ENCODE results near the gene NALCN.
"Not testable (repeated sequence)": the region's sequence is repeated elsewhere in the genome, so short reads cannot be mapped to it uniquely, and the experiment has no call there.

Gene NALCN

DNA sequence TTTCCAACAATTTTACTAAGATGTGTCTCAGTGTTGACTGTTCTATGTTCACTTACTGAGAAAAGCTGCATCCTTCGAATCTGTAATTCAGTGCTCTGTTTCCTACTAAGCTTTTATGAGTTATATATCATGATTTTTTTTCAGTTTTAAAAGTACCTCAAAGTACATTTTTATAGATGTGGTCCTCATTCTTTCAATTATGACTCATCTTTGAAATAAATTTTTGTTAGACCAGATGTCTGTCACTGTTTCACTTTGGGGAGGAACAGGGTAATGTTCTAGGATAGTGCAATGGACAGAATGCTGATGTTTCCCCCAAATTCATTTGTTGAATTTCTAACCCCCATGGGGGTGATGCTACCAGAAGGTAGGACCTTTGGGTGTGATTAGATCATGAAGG is 74.8 kb downstream of the NALCN start:
- no peak for DNase-seq (ENCODE audit: low read depth in 2 of 2)

DNA sequence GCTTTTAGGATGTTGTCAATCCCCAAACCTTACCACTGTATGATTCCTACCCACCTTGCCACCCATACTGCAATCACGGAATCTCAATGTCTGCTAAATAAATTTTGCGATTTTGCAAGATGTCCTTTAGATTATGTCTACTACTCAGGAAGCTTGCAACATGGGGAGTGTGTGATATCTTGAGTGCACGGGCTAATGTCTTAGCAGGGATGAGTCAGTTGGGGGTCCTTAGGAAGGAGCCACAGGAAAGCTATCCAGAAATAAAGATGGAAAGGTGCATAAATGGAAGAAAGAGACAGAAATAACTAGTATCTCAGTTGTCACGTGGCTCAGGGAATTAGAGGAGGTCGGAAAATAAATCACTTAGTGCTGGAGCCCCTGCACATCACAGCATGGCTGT is 77.1 kb downstream of the NALCN start:
- no peak for DNase-seq (ENCODE audit: low read depth in 2 of 2)

DNA sequence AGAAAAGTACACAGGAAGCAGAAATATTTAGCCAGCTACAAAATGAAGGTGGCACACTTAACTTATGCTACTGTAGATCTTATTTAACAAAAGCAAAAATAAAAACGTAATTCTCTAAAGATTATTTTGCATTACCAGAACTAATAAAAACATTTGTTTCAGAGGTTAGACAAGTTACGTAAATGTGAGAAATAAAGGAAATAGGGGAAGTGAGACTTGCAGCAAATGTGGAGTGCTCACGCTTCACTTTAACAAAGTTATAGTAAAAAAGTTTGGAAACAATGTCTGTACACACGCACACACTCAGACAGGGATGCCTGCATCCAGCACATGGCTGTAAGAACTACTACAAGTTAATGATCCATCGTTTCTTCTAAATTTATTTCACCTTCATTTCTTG is 83.7 kb downstream of the NALCN start:
- DNase-seq (ENCODE audit: low read depth in 2 of 2) = no peak

DNA sequence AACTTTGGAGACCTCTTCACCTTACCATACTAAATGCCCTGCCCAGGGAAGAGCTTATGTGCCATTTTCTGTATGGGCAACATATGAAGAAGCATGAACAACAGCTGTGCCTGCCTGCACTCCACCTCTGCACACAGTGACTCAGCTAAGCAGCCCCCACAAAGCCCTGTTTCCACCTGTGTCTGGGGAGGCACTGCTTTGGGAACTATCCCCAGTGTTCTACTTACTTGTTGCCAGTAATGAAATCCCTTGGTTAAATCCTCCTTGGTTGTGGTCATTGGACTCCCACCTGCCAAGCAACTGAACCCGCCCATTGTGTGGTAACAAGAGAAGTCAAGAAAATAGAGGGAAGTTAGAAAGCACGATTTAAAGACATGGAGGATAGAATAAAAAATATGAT is 84.6 kb downstream of the NALCN start:
- DNase-seq (ENCODE audit: low read depth in 2 of 2) = no peak

DNA sequence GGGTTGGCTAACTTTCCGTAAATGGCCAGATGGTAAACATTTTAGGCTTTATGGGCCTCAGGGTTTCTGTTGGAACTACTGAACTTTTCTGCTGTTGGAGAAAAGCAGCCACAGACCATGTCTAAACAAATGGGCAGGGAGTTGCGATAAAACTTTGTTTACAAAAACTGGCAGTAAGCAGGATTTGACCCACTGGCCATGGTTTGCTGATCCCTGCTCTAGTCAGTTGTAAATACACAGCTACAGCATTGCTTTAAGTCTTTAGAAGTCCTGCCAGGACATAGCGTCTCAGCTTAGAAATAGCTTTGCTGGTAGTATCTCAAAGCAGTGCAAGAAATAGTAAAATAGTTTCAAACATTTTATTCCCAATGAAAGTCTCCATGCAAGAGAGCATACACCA is 88.4 kb downstream of the NALCN start:
- DNase-seq (ENCODE audit: low read depth in 2 of 2) = no peak

DNA sequence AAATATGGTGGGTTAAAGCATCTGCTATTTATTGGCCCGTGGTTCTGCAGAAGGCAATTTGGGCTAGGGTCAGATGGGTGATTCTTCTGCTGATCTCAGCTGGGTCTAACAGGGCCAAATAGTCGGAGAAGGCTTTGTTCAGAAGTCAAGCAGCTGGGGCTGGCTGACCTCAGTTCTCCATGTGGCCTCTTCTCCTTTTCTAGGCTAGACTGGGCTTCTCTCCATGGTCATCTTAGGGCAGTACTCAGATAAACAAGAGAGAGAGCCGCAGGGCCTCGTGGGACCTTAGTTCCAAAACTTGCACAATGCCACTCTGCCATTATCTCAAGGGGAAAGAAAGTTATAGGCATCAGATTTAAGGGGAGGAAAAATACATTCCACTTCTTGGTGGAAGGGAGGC is 89.6 kb downstream of the NALCN start:
- DNase-seq (ENCODE audit: low read depth in 2 of 2) = no peak

DNA sequence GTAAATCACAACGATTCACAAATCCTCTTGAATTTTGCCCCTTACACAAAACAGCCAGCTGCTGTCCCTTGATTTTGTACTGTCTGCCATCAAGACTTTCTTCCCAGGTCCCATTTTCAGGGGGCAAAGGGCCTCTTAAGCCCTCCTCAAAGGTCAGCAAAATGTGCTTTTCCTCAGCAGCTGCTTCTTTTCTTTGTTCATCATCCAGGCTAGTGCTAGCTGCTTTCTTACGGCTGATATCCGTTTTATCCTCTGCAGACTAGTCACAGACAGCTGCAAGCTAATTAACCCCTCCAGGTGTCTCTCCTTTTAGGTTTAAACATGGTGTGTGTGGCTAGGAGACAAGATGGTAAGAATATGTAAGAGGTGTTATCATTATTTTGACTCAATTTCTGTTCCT is 90.9 kb downstream of the NALCN start:
- DNase-seq (ENCODE audit: low read depth in 2 of 2) = no peak

DNA sequence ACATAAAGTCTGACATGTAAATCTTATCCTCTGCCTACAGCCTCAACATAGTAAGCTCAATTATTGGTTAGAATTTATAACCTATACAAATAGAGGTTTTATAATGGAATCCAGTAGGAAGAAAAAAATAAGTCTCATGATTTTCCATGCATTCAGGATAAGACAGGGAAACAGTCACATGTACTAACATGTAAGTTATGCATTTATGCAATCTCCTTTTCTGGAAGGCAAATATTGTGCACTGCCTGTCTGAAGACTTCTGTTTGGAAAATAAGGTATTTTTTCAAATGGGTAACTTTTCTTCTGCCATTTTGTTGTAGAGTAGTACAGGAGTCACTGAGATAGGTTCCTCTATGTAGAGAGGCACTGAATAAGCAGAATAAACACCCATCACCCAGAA is 92.7 kb downstream of the NALCN start:
- DNase-seq (ENCODE audit: low read depth in 2 of 2) = no peak

DNA sequence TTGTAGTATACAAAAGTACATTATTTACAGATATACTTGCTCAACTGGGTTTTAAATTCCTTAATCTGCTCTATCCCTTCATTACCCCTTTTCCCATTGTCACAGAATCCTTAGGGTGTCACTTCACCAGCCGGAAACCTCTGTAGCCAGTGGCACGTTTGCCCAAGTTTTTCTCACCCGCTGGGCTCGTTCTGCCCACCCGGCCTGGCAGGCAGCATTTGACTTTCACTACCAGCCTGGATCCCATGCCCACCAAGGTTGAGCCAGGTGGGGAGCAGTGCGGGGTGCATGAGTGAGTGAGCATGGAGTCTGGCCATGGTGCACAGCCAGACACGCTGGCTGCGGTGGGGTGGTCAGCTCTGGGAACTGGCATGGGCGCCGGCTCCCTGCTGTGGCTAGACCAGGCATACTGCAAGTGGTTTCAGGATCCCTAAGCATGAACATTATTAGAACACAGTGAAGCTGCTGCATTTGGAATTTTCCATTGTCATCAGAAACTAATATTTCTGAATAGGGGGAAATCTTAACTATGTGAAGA is 98.3 kb downstream of the NALCN start:
- DNase-seq (ENCODE audit: low read depth in 2 of 2) = no peak

DNA sequence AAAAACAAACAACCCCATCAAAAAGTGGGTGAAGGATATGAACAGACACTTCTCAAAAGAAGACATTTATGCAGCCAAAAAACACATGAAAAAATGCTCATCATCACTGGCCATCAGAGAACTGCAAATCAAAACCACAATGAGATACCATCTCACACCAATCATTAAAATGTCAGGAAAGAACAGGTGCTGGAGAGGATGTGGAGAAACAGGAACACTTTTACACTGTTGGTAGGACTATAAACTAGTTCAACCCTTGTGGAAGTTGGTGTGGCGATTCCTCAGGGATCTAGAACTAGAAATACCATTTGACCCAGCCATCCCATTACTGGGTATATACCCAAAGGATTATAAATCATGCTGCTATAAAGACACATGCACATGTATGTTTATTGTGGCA is 102.8 kb downstream of the NALCN start:
- DNase-seq (ENCODE audit: low read depth in 2 of 2) = not testable (repeated sequence)

DNA sequence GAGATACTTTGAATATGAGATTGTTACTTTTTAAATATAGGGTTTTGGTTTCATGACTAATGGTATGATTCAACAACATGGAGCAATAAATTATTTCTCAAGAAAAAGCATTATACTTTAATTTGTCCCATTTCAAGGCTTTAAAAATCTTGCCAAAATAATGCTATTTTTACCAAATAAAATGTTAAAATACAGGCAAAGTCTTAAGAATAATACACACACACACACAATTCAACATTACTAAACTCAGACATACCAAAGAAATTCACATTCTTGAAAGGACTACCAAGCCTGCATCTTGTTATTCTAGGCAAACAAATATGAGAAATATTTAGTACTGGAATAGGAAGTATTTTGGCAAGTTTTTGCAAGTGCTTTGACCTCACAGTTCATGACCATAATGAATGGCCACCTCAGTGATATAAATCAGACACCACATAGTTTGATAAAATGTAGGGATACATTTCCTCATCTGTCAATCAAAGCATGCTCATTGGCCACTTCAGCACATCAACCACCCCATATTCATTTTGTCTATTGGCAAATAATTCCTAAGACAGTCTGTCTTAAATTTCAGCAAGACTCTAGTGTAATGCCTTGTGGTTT is 107.2 kb downstream of the NALCN start:
- DNase-seq (ENCODE audit: low read depth in 2 of 2) = no peak

DNA sequence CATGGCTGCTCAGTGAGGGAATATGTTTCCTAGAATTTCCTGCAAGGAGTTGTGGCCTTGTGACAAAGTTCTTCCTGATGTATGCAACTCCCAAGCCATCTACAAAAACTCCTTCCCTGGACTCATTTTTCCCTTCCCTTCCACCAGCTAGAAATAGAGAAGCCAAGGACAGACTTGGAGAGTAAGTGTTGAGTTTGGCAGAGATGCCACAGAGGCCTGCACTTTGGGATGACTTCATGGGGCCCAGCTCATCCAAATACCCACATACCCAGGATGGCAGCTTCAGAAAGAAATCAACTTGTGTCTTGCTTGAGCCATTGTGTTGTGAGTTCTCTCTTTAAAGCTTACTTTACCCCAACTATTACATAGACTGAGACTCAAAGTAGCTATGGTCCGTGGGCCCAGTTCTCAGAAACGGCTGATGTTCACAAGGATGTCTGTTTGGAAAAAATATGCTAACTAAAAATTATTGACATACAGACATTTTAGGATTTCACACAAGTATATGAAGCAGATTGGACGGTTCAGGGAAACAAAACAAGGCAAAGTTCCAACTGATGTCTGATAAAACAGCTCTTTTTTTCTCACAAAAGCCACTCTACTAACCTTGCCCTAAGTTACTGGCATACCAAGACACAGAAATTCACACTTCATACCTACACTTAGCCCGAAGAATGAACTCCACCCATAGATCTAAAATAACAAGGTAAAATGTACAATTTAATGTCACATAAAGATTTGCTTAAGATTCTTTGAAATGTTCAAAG is 107.9 kb downstream of the NALCN start:
- DNase-seq (ENCODE audit: low read depth in 2 of 2) = no peak

DNA sequence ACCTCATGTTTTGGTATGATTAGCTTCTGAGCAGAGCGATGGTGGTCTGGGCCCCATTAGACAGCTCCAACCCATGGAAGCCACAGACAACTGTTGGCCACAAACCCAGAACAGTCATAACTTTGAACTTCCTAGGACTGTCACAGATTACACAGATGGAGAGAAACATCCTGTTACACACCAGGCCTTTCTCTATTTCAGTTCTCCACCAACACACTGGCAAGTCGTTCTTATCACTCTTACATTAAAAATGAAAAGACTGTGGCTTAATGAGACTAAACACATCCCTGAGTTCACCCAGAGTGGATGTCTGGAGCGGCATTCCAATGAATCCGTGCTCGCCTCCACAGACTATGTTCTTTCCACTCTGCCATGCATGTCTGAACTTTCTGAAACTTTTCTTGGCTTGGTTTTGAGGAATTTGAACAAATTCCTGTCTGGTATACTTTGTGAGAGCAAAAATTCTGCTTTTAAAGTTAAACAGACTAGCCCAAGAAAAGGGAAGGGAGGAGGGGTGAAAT is 109.1 kb downstream of the NALCN start:
- DNase-seq (ENCODE audit: low read depth in 2 of 2) = no peak

DNA sequence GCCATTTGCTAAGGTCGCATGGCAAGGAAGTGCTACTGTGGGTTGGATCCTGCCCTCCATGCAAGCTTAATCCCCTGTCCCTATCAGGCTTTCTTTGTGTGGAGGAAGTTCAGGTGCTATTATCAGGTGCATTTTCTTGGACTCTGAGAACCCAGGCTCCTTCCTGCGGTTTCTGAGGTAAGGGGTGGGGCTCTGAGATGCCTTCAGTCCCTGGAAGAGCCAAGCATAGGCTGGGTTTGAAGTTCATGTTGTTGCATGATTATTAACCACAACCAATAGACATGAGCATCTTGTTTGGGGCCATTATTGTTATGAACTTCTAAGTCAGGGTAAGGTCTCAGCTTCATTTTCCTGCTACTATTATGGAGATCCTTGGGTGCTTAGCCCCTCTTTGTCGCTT is 109.5 kb downstream of the NALCN start:
- DNase-seq (ENCODE audit: low read depth in 2 of 2) = no peak

DNA sequence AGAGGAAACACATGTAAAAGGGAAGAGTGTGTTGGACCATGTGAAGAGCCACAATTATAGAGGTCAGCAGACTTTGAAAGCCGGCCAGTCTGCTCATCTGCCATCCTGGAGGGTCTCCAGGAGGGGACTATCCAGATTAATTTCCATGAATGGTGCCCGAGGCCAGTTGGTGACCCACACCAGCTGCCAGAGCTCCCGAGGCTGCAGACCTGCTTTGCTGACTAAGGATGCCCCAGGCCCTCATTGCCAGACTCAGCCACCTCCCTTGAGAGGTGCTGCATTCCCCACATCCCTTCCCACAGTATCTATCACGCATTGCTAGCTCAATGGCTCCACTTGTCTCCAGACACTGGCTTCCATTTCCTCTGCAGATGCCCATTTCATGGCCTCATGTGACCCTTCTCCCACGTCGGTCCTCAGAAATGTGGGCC is 110.3 kb downstream of the NALCN start:
- no peak for DNase-seq (ENCODE audit: low read depth in 2 of 2)

DNA sequence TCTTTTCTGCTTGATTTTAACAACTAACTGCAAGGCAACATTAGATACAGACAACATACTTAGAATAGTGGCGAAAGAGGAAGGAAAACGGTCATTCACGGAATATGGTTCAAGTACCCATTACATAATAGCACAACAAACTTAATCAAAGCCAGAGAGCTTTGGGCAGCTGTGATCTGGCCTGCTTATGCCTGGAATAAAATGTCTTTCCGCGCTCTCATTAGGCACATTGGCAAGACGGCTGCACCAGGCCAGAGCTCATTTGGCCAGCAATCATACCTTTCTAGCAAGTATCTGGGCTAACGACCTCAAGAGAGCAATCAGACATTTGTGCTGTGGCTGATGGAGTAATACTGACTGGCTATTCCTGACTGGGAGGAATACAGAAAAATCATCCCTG is 112.8 kb downstream of the NALCN start:
- no peak for DNase-seq (ENCODE audit: low read depth in 2 of 2)

DNA sequence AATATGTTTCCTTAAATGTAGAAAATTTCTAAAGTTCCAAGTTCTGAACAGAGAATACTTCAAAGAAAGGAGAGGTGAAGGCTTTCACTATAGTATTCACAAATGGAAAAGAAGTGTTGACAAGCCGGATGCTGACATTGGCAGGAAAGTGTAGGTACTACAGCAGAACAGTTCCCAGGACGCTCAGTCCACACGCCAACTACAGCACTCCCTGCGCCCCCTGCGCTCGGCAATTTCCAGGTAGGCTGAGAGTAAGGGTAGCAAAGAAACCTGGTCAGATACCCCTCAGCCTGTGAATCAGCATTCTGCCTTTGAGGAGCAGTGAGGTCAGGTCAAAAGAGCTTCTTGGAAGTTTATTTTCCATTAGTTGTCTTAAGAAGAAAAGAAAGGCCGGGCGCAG is 115.3 kb downstream of the NALCN start:
- DNase-seq (ENCODE audit: low read depth in 2 of 2) = no peak

DNA sequence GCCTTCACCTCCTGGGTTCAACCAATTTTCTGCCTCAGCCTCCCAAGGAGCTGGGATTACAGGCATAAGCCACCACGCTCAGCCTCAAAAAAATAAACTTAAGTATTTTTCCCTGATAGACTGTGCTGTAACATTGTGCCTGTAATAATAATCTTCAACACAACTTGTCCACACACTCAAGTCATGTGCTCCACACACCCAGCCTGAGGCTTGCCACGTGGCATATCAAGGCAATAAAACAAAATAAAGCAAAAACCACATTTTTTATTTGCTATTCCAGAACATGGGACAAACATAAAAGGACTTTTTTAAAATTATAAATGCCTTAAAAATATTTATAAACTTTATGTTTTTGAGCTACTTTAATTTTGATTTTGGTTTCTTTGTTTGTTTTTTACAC is 115.8 kb downstream of the NALCN start:
- DNase-seq (ENCODE audit: low read depth in 2 of 2) = no peak

DNA sequence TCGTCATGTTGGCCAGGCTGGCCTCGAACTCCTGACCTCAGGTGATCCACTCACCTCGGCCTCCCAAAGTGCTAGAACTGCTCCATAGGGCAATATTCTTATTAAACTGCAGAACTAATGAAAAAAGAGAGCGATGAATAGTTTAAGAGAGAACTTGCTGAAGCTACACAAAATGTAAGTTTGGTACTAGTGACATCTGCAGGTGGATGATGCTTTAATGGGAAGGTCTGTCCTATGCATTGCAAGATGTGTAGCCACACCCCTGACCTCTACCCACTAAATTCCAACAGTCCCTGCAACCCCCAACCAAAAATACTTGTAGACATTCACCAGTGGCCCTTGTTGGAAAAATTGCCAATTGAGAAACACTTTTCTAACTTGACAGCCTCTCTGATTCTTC is 117.8 kb downstream of the NALCN start:
- no peak for DNase-seq (ENCODE audit: low read depth in 2 of 2)

DNA sequence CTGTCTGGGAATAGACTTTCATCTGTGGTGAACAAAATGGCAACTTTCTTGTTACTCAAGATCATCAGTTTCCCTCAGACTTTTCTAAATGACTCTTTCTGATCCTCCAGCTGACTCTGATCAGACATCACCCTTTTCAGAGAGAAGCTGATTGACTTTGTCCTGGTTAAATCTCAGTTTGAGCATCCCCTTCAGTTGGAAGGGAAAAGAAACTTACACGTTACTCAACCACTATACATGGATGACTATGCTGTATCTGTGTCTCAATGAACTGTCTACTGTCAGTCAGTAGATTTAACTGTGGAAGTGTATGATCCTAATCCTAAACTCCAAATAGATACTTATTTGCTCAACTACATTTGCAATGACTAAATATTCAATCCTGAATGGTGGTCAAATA is 118.5 kb downstream of the NALCN start:
- no peak for DNase-seq (ENCODE audit: low read depth in 2 of 2)

DNA sequence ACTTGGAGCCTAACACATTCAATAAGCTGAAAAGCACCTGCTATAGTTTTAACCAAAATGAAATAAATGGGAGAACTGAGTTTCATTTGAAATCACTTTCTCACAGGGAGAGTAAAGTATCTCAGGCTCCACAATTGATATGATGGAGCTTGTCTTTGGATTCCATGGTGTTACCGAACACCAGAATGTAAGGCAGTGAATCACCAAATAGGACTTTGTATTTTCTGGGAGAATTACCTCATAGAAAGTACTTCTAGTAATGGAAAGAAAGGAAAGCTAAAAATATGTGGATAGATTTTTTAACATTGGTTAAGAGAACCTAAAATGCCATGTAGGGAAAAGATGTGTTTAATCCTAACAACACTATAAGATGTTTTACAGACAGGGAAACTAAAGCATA is 123.6 kb downstream of the NALCN start:
- no peak for DNase-seq (ENCODE audit: low read depth in 2 of 2)

DNA sequence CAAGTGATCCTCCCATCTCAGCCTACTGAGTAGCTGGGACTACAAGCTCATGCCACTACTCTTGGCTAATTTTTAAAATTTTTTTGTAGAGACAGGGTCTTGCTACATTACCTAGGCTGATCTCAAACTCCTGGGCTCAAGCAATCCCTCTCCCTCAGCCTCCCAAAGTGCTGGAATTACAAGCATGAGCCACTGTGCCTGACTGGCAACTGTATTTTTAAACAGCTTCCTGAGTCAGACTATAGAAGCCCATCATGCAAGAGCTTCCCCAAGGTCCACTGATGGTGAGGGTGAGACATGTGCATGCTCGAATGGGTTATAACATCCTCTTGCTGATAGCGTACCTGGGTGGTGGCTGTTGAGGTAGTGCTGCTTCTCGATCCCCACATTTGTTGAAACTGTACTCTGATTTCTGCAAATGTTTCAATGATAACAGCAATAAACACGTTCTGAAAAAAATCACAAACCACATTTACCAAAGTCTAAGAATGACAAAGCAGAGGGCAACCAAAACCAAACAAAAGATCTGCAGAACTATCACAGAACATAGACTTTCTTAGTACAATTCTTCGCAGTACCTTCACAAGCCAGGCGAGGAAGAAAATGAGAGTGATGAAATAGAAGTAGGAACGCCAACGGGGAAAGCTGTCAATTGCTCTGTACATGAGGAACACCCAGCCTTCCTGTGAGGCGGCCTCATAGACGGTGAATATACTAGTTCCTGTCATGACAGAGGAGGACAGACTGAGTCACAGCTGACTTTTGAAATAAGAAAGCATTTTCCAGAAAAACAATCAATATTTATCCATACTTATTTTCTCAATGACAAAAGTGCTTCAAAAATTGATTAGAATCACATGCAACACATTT is 124.4 kb downstream of the NALCN start:
- no peak for DNase-seq (ENCODE audit: low read depth in 2 of 2)

All from stimulated activated CD4-positive, alpha-beta T cell treated with anti-CD3 and anti-CD28 coated beads, Interleukin-12 subunit alpha, Interleukin-12 subunit beta, amount 100 ng/mL, for 24 hours (primary cell).